HL-60 (cell line): ENCODE measurements around the gene MICAL2.

Experiments used
- DNase-seq, 2 experiments: peaks; one replicate each; pipeline ENCODE4 v3.0.0-alpha.2; 2010 to 2020; ENCODE audit warnings: low read depth in 1 of 2, low spot score in 1 of 2
- H3K27ac ChIP-seq: fragments of 250-450 bp; sonication (Bioruptor Pico); replicated peaks from 2 replicates; pipeline ENCODE4 v1.5.1; 2020; ENCODE audit warnings: mild to moderate bottlenecking, moderate library complexity
- H3K27me3 ChIP-seq: fragments of 250-450 bp; sonication (Bioruptor Pico); 2 replicates; pipeline ENCODE4 v1.5.1; 2021; ENCODE audit warnings: mild to moderate bottlenecking, moderate library complexity; ENCODE audit not compliant: insufficient read depth, poor library complexity, severe bottlenecking
- H3K4me3 ChIP-seq: replicated peaks from 2 replicates; pipeline ENCODE4 v1.5.1; 2011; ENCODE audit warnings: mild to moderate bottlenecking, control low read depth, low read length; ENCODE audit not compliant: insufficient read depth
- GABPA ChIP-seq: IDR thresholded peaks from 2 replicates; pipeline ENCODE4 v1.6.1; 2012; ENCODE audit warnings: low read depth
- POLR2AphosphoS5 ChIP-seq: IDR thresholded peaks from 2 replicates; pipeline ENCODE4 v1.6.1; 2012; ENCODE audit warnings: low read depth
- REST ChIP-seq: IDR thresholded peaks from 2 replicates; pipeline ENCODE4 v1.6.1; 2012; ENCODE audit warnings: low read depth; ENCODE audit not compliant: insufficient replicate concordance
- SPI1 ChIP-seq: IDR thresholded peaks from 2 replicates; pipeline ENCODE4 v1.6.1; 2012; ENCODE audit warnings: low read depth, mild to moderate bottlenecking, borderline replicate concordance
- TF ChIP-seq, protein P1 (sequence below): IDR thresholded peaks from one replicate; pipeline ENCODE4 v1.5.1; 2011; ENCODE audit warnings: low read length, control low read depth, inconsistent platforms; ENCODE audit not compliant: insufficient read depth

The MICAL2 gene

DNA sequence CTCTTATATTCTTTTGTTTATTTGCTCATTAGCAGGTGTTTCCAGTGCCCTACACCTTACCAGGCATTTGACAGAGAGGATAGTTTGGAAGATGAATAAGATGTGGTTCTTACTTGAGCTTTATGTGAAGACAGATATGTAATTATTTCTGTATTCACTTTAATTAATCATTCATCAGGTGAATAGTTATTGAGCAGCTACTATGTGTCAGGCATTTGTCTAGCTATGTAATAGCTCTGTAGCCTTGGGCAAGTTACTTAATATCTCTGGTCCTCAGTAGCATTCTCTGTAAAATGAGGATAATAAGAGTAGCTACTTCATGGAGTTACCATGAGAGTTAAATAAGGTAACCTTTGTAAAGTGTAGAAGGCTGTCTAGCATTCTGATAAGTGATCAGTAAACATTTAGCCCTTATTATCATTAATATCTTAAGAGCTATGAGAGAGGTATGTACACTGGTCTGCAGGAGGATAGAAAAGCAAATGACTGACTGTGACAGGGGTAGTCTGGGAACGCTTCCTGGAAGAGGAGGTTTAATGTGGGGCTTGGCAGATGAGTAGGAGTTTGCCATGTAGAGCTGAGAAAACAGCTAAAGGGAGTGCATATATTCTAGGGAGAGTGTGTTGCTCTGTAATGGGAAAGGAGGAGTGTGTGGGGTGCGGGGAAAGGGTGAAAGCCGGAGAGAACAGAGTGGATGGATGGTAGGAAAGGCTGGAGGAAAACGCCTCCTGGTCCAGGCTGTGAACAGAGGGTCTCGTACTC, 56.1 kb downstream of the MICAL2 start:
- TF ChIP-seq, protein P1, sequence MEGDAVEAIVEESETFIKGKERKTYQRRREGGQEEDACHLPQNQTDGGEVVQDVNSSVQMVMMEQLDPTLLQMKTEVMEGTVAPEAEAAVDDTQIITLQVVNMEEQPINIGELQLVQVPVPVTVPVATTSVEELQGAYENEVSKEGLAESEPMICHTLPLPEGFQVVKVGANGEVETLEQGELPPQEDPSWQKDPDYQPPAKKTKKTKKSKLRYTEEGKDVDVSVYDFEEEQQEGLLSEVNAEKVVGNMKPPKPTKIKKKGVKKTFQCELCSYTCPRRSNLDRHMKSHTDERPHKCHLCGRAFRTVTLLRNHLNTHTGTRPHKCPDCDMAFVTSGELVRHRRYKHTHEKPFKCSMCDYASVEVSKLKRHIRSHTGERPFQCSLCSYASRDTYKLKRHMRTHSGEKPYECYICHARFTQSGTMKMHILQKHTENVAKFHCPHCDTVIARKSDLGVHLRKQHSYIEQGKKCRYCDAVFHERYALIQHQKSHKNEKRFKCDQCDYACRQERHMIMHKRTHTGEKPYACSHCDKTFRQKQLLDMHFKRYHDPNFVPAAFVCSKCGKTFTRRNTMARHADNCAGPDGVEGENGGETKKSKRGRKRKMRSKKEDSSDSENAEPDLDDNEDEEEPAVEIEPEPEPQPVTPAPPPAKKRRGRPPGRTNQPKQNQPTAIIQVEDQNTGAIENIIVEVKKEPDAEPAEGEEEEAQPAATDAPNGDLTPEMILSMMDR, result no peak
- TF ChIP-seq GABPA (no peak), POLR2AphosphoS5 (no peak), SPI1 (no peak), REST (no peak)
- no peak overlapping the region for H3K27ac ChIP-seq

DNA sequence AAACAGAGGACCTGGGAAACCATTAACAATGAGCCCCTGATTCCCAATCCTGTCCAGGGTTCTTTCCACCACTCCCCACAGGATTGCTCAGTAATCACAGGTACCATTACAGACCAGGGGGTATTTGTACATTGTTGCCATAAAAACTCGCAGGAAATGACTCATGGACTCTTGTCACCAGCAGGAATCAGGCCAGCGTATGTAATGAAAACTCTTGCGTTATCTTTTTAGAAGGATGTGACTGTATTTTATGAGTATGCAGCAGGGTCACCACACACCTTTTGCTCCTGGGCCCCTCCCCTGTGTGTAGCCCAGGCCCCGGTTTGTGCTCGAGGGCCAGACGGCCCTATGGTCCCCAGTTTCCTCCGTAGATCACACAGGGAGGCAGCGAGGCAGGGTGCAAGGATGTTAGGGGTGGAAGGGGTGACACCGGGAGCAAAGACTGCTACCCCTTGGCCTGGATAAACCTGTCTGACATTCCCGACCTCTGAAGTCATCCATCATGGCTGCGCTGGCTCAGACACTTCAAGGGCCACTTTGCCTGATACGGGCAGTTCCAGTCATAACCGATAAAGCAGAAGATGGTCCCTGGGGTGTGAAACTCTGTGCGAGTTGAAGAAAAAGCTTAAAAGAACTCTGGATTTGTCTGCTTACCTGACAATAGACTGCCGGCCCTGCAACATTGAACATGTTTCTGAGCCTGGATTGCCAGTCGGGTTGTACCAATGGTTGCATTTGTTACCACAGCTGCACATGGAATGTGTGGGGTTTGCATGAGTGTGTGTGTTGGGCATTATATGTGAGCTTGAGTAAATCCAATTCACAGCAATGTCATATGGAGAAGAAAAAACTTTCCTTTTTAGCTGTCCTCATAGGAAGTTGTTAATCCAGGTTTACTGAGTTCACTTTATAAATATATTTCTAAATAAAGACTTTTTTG, 56.9 kb downstream of the MICAL2 start:
- TF ChIP-seq SPI1 (no peak), GABPA (no peak), REST (no peak), POLR2AphosphoS5 (no peak)
- TF ChIP-seq, protein P1, result no peak
- no peak for DNase-seq
- Histone ChIP-seq H3K27ac (no peak overlapping the region), H3K27me3 (no peaks in the 10 kb centered on the region), H3K4me3 (no peak overlapping the region)

More for the DNA sequence above, 56.1 kb downstream of the MICAL2 start:
- H3K4me3 ChIP-seq, result no peak overlapping the region
- no peak for DNase-seq
- no peaks in the 10 kb centered on the region for H3K27me3 ChIP-seq

DNA sequence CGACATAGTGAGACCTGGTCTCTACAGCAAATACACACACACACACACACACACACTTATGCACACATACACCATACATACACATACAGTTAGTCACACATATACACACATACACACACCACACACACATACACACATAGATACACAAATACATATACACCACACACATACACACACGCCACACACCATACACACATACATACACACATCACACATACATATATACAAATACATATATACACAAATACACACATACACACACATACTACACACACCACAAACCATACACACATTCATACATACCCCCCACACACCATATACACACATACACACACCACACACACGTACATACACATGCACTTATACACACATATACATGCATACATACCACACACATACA, 57.7 kb downstream of the MICAL2 start:
- no peak overlapping the region for H3K27ac ChIP-seq
- H3K4me3 ChIP-seq, result no peak overlapping the region
- no peaks in the 10 kb centered on the region for H3K27me3 ChIP-seq
- no peak for TF ChIP-seq SPI1
- no peak for TF ChIP-seq GABPA
- TF ChIP-seq, protein P1, result no peak
- no peak for TF ChIP-seq POLR2AphosphoS5
- TF ChIP-seq REST, result no peak
- DNase-seq, result no peak
